Measurements from ENCODE around the gene FAM3C. TPM values are rescaled to one million over a fixed set of nuclear protein-coding genes. Genes with fewer than 3 reads are reported as not detected.

FAM3C gene, protein sequence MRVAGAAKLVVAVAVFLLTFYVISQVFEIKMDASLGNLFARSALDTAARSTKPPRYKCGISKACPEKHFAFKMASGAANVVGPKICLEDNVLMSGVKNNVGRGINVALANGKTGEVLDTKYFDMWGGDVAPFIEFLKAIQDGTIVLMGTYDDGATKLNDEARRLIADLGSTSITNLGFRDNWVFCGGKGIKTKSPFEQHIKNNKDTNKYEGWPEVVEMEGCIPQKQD
- total RNA-seq = 68.6 and 83.4 TPM in 2 replicates

DNA sequence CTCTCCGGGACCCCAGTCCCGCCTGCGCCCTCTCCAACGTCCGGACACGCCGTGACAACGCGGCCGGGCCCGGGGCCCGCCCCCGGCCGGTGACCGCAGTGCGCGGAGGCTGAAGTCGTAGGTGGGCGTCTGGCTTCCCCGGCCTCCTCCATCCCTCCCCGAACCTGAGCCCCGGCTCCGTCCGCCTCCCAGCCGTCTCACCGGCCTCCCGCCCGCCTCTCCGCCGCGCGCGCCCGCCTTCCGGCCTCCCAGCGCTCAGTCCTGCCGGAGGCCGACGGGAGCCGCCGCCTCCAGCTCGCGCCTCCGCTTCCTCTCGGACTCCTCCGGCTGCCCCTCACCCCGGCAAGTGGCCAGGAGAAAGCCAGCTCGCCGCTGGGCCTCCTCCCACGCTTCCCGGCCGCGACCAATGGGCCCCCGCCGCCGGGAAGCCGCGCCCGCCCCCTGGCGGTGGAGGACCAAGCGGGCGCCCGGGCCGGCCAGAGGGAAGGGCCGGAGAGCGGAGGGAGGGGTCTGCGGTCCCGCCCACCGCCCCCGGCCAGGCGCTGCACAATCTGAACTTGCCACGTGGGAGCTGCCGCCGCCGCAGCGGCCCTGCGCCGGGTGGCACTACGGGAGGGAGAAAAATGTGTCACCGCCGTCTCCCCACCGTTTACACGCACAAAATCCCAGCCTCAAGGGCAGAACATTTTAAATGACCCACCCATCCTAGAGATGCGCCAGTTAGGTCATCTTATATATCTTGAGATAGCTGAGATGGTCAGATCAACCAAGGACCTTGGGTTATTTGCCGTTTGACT is at the start of gene FAM3C:
TSS of gene FAM3C (minus strand) at position 348 of the 797 bp plus-strand sequence. CDS start 13,339 bp downstream, outside the sequence.

GRCh38 chr7:121328508-121329190 is 67.5 kb downstream of the FAM3C start, which contains the start of gene WNT16:
Gene WNT16, plus strand, starts transcription at chr7:121329000. Its CDS starts 293 bp downstream, at chr7:121329293.

Other genes starting within 250 kb of the FAM3C start
- gene WNT16, start 67.3 kb downstream of the FAM3C start, total RNA-seq = not detected in 2 replicates